ENCODE results near the gene ZNF439.
"Not testable (repeated sequence)": the region's sequence is repeated elsewhere in the genome, so short reads cannot be mapped to it uniquely, and the experiment has no call there.

Gene ZNF439

DNA sequence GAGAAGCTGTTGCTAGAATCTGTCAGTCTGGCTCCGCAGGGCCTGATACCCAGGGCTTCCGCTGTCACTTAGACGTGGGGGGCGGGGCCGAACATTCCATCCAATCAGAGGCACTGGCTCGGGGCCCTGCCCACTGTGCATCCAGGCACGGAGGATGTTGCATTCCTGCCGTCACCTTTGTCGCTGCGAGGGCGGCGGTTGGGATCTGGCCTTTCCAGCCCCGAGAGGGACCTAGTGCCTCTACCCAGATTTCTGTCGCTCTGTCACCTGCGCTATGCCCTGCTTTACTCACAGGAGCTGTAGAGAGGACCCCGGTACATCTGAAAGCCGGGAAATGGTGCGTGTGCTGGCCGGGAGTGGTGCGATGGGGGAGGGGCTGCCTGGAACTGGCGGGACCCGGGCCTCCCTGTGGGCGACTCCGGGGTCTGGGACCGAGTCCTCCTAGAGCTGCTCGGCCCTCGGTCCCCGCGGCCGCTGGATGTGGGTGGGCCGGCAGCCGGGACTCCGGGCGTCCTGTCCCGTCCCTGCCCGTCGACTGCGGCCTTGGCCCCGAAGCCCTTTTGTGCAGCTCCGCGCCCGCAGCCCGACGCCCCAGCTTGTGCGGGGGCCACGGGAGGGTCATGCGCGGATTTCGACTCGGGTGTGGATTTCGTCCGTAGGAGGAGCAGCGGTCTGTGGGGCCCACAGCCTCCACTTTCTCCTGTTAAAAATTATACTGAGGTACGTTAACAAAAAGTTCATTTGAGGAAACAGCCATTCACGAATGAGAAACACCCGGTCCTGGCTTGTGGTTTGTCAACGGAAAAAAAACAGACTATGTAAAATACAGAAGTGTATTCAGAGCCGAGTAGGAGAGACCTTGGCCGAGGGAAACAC, at the start of gene ZNF439:
TSS of gene ZNF439 (plus strand) at position 133 of the 876 bp plus-strand sequence. CDS start at position 275, 142 bp downstream.
- DNase-seq (ENCODE audit: low read depth in 2 of 2) = peak; percentile 62 to 80

DNA sequence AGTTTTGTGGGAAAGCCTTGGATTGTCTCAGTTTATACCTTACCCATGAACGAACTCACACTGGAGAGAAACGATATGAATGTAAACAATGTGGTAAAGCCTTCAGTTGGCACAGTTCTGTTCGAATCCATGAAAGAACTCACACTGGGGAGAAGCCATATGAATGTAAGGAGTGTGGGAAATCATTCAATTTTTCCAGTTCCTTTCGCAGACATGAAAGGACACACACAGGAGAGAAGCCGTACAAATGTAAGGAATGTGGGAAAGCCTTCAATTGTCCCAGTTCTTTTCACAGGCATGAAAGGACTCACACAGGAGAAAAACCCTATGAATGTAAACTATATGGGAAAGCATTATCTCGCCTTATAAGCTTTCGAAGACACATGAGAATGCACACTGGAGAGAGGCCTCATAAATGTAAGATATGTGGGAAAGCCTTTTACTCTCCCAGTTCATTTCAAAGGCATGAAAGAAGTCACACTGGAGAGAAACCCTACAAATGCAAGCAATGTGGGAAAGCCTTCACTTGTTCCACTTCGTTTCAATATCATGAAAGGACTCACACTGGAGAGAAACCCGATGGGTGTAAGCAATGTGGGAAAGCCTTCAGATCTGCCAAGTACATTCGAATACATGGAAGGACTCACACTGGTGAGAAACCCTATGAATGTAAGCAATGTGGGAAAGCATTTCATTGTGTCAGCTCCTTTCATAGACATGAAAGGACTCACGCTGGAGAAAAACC, 42.0 kb upstream of the ZNF439 start:
- DNase-seq (ENCODE audit: low read depth in 2 of 2) = no peak

DNA sequence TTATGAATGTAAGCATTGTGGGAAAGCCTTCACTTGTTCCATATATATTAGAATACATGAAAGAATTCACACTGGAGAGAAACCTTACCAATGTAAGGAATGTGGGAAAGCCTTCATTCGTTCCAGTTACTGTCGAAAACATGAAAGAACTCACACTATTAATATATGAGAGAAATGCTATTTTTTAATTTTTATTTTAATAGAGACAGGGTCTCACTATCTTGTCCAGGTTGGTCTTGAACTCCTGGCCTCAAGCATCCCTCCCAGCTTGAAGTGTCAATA, 41.5 kb upstream of the ZNF439 start:
- DNase-seq (ENCODE audit: low read depth in 2 of 2) = no peak

DNA sequence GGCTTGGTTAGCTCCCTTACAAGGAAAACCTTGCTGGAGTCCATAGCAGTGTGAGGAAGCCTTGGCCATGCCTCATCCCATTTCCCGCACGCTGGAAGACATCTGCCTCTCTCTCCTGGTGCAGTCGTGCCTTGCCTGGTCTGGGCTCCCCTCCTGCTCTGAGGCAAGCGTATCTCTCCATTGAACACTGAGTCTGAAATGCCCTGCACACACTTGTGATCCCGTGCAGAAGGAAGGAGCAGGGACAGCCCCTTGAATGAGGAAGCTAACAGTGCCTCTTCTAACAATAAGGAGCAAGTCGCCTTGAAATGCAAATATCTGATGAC, 34.9 kb upstream of the ZNF439 start:
- DNase-seq (ENCODE audit: low read depth in 2 of 2) = no peak

DNA sequence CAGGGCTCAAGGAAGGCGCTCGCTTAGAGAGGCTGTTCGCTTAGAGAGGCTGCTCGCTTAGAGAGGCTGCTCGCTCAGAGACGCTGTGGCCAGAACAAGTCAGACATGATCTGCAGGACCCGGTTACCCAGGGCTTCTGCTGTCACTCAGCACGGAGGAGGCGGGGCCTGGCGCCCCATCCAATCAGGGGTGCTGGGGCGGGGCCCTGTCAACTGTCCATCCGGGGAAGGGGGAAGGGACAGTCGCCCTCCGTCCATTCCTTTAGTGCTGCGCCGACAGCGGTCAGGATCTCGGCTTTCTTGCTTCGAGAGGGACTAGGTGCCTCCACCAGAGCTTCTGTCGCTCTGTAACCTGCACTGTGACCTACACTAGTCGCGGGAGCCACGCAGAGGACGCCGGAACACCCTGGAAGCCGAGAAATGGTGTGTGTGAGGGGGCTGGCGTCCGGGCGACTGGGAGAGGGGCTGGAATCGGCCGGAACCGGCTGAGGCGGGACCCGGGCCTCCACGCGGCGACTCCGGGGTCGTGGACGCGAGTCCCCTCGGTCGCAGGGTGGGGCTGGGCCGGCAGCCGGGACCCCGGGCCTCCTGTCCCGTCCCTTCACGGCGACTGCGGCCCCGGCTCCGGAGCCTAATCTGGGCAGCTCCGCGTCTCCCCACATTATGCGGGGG, 34.4 kb upstream of the ZNF439 start, which contains the start of gene ZNF440:
TSS of gene ZNF440 (plus strand) at position 245 of the 671 bp plus-strand sequence. CDS start at position 420, 175 bp downstream.
- peak; percentile 59 to 82 for DNase-seq (ENCODE audit: low read depth in 2 of 2)

DNA sequence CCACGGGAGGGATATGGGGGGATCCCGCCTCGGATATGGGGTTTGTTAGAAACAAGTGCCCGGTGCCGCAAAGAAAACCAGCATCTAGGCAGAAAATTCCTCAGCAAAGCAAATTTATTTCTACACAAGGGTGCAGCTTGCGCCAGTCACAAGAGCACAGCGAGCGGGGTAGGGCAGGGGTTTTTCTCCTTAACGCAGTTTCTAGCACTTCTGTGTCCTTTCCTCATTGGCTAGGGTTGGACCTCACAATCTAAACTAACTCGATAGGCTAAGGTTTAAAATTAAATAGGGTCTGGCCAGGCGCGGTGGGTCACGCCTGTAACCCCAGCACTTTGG, 33.9 kb upstream of the ZNF439 start:
- DNase-seq (ENCODE audit: low read depth in 2 of 2) = no peak

DNA sequence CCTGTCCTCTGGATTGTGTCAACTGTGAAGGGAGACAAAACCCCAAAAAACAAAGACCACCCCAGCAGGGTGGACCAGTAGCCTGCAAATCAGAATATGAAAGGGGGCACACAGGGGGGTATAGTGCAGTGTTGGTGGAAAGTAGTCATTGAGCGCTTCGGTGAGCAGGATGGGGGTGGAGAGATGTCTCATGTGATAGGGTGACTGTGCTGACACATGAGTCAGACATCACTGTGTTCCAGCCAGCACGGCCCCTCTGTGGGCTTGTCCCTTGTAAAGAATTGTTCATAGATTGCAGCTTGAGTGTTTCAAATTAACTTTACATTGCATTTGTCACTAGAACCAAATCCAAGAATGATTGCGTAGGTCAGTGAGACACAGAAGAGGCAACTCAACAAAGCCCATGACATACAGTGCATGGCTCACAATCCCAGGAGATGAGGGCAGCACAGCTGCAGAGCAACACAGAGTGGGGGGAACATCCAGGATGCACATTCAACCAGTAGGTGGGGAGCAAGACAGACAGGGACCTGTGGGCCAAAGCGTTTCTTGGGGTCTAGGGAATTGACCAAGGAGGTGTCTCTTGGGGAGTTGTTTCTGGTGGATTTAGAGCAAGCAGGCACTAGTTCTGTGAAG, 26.9 kb upstream of the ZNF439 start:
- DNase-seq (ENCODE audit: low read depth in 2 of 2) = no peak

DNA sequence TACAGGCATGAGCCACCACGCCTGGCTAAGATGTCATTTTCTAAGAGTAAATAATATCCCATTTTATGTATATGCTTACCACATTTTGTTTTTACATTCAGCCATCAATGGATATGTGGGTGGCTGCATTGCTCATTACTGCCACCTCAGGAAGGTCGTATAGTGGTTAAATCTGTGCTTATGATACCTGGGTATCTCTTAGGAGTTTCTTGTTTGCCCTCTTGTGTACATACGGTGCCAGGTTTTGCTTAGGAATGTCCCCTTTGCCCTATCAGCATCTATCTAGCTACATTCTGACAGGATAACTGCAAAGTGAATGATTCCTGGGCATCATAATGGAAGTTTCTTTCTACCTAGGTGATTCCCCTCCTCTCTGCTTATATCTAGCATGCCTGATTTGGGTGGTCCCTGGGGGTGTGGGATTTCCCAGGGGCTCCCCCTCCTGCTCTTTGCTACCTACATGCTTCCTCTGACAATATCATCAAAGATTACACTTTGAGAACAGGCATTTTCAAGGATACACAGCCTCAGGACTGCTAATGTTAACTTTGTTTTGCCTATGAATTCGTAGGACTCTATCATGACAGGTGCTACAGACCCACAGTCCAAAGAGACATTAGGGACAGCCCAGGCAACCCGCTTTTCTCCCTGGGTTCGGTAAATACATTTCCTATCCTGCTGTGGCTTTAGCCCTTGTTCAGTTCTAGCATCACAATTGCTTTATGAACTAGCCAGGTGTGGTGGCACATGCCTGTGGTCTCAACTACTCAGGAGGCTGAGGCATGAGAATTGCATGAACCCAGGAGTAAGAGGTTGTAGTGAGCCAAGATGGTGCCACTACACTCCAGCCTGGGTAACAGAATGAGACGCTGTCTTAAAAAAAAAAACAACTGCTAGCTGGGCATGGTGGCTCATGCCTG, 19.3 kb upstream of the ZNF439 start:
- DNase-seq (ENCODE audit: low read depth in 2 of 2) = not testable (repeated sequence)

DNA sequence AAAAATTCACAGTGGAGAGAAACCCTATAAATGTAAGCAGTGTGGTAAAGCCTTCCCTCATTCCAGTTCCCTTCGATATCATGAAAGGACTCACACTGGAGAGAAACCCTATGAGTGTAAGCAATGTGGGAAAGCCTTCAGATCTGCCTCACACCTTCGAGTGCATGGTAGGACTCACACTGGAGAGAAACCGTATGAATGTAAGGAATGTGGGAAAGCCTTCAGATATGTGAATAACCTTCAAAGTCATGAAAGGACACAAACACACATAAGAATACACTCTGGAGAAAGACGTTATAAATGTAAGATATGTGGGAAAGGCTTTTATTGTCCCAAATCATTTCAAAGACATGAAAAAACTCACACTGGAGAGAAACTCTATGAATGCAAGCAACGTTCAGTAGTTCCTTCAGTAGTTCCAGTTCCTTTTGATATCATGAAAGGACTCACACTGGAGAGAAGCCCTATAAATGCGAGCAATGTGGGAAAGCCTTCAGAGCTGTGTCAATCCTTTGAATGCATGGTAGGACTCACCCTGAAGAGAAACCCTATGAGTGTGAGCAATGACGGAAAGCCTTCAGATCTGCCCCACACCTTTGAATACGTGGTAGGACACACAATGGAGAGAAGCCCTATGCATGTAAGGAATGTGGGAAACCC, 16.1 kb upstream of the ZNF439 start:
- DNase-seq (ENCODE audit: low read depth in 2 of 2) = no peak

DNA sequence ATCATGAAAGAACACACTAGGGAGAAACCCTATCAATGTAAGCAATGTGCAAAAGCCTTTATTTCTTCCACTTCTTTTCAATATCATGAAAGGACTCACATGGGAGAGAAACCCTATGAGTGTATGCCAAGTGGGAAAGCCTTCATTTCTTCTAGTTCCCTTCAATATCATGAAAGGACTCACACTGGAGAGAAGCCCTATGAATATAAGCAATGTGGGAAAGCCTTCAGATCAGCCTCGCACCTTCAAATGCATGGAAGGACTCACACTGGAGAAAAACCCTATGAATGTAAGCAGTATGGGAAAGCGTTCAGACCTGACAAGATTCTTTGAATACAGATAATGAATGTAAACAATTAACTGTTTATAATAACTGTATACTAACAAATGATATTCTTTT, 15.0 kb upstream of the ZNF439 start:
- no peak for DNase-seq (ENCODE audit: low read depth in 2 of 2)

DNA sequence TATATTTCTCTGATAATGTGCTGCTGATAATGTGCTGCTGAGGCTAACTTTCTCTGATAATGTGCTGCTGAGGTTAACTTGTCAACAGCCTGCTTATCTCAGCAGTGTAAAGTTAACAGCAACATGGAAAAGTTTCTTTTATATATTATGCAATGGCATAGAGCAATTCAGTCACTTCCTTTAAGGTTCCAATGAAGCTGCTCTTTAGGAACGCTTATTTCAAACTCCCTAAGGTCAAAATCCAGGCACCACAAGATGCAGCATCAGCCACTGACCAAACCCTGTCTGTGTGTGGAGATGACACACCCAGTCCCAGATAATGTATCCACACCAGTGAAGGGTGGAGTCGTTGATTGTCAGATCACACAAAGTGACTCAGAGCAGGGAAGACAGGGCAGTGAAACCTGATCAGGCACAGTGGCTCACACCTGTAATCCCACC, 12.9 kb upstream of the ZNF439 start:
- not testable (repeated sequence) for DNase-seq (ENCODE audit: low read depth in 2 of 2)

DNA sequence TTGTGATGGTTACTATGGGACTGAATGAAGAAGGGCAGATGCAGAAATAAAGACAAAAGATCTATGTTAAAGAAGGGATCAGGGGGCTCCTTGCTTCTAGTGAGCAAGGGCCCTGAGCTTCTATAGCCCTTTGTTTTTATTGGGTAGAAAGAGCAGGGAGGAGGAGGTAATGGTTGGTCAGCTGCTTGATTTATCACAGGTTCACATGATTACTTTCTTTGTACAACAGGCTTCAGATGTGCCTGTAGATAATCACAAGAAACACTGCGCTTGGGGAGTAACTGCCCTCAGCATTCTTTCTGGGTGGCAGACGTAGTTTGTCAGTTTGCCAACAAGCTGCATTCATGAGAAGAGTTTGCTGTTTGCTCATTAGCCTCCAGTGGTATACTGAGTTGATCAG, 4.8 kb upstream of the ZNF439 start:
- DNase-seq (ENCODE audit: low read depth in 2 of 2) = no peak

DNA sequence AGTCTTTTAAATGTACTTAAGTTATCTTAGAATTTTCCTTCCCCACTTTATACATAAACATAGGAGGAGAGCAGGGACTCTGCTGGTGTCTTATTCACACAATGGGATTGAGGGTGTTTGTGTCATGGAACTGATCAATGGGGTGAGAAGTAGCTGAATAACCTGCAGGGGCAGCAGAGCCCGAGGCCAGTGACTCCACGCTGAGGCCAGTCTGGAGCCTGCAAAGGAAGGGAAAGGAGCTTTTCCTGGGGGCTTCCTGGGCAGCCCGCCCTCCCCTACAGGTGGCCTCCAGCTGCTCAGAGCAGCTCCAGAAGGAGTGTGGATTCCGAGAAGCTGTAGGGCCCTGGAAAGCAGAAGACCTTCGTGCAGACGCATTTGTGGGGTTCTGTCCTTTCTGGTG, 911 bp upstream of the ZNF439 start:
- DNase-seq (ENCODE audit: low read depth in 2 of 2) = not testable (repeated sequence)

DNA sequence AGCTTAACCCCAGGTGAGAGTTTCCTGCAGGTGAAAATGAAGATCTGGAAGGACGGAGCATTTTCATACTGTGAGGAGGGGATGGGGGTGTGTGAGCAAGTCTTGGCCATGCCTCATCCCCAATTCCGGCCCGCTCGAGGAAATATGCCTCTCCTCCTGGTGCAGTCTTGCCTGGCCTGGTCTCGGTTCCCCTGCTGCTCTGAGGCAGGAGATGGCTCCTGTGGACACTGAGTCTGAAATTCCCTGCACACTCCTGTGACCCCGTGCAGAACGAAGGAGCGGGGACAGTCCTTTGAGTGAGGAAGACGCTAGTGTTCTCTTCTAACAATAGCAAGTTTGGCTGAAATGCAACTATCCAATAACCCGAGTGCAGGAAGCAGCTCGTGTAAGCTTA, 329 bp upstream of the ZNF439 start:
- DNase-seq (ENCODE audit: low read depth in 2 of 2) = no peak

DNA sequence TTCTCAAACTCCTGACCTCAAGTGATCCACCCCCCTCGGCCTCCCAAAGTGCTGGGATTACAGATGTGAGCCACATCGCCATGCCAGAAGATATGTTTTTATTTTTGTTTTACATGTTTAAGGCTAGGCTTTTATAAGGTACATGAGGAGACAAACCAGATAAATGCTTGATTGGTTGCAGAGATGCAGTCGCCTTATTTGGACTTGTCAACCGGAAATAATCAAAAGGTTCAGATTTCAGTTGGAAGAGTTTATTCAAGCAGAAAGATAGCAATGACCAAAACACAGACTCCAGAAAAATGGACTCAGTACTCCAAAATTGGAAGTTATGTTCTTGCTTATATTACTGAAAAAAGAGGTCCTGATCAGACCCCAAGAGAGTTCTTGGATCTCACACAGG, 1.8 kb downstream of the ZNF439 start:
- not testable (repeated sequence) for DNase-seq (ENCODE audit: low read depth in 2 of 2)

DNA sequence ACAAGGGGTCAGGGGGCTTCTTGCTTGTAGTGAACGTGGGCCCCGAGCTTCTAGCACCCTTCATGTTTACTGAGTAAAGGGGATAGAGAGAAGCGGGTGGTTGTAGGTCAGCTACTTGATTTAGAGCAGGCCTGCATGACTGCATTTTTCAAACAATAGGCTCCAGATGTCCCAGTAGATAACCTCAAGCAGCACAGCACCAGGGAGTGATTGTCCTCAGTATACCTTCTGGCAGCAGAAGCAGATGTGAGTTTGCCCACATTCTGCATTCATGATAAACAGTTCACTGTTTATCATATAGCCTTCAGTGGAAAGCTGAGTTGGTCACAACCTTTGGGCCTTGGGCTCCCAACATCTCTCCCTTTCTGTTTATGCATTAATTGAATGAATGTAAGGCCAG, 4.8 kb downstream of the ZNF439 start:
- DNase-seq (ENCODE audit: low read depth in 2 of 2) = no peak

DNA sequence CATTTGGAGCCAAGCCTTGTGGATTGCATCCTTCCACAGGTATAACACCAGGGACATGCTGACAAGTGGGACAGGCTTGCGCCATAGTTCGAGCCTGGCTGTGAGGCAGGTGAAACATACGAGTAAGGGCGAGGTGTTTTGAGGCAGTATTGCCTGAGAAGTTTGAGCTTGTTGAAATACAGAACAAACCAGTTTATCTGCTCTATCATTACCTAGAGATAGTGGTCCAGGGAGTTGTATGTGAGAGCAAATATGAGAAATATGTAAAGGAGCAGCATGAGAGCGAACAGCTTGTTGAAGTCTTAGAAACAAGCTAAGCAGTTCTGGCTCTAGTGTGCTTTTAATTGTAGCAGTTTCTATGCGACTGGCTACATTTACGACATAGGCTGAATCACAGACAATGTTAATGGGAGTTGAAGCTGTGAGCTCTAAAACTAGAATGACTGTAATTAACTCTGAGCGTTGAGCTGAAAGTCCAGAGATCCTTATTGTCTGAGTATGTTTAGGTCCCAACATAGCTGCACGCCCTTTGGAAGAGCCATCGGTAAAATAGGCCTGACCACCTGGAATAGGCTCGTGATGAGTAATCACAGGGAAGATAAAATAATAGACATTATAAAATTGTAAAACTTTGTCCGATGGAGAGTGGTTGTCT, 8.2 kb downstream of the ZNF439 start:
- DNase-seq (ENCODE audit: low read depth in 2 of 2) = no peak

DNA sequence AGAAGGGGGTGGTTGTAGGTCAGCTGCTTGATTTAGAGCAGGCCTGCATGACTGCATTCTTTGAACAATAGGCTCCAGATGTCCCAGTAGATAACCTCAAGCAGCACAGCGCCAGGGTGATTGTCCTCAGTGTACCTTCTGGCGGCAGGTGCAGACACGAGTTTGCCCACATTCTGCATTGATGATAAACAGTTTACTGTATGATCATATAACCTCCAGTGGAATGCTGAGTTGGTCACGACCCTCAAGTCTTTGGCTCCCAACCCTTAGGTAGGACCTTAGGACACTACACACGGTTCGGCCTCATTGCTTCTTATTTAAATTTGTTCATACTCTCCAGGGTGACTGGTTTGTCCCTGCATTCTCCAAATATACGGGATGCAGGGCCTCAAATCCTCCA, 12.2 kb downstream of the ZNF439 start:
- DNase-seq (ENCODE audit: low read depth in 2 of 2) = no peak

DNA sequence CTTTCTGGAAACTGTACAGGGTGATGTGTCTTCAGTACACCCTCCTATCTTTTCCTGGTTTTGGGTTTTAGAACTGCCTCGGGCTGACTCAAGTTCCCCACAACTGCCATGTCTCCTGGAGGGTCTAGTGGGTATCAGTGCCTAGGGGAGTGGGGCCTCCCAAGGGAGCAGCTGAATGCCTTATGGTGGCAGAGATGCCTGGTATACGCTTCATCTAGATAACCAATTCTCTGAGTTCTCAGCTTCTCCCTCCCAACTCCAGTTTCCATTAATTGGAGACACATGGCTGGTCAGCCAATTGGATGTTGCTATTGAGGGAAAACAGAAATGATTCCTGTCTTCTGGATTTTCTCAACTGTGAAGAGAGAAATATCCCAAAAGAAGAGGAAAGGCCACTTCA, 12.8 kb downstream of the ZNF439 start:
- no peak for DNase-seq (ENCODE audit: low read depth in 2 of 2)

DNA sequence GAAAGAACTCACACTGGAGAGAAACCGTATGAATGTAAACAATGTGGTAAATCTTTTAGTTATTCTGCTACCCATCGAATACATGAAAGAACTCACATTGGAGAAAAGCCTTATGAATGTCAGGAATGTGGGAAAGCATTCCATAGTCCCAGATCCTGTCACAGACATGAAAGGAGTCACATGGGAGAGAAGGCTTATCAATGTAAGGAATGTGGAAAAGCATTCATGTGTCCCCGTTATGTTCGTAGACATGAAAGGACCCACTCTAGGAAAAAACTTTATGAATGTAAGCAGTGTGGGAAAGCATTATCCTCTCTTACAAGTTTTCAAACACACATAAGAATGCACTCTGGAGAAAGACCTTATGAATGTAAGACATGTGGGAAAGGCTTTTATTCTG, 19.2 kb downstream of the ZNF439 start:
- DNase-seq (ENCODE audit: low read depth in 2 of 2) = not testable (repeated sequence)
